A549 (cell line): ENCODE measurements around the gene SLC45A2.

Source experiments
- CHD4 ChIP-seq: fragments of 200-600 bp; sonication (generic); IDR thresholded peaks from 2 replicates; pipeline ENCODE4 v1.6.1; 2016; ENCODE audit warnings: antibody characterized with exemption, mild to moderate bottlenecking, borderline replicate concordance
- CTCF ChIP-seq: fragments of >200 bp; sonication (Bioruptor Twin); formaldehyde crosslinking; IDR thresholded peaks from 3 replicates; pipeline ENCODE4 v1.5.1; 2016
- FOSL2 ChIP-seq, 2 experiments: fragments of 450-650 bp in 1 of 2; fragments of >200 bp in 1 of 2; sonication (Bioruptor Twin) in 1 of 2; formaldehyde crosslinking; IDR thresholded peaks; 2 replicates each; pipeline versions ENCODE4 v1.5.0 to v1.6.1; 2016 to 2020; ENCODE audit warnings: mild to moderate bottlenecking in 1 of 2, moderate library complexity in 1 of 2
- HMGXB4 ChIP-seq: fragments of 250-450 bp; sonication (Bioruptor Pico); IDR thresholded peaks from 2 replicates; pipeline ENCODE4 v1.5.0; 2021; ENCODE audit warnings: mild to moderate bottlenecking, moderate library complexity, borderline replicate concordance
- KDM5A ChIP-seq: fragments of 200-600 bp; sonication (generic); IDR thresholded peaks from 2 replicates; pipeline ENCODE4 v1.6.1; 2016; ENCODE audit warnings: antibody characterized with exemption, mild to moderate bottlenecking
- MYC ChIP-seq: IDR thresholded peaks from 2 replicates; pipeline ENCODE4 v1.6.1; 2012; ENCODE audit warnings: mild to moderate bottlenecking, inconsistent platforms, low read length, improper control_type of control experiment, borderline replicate concordance
- NPAS2 ChIP-seq: fragments of 250-450 bp; sonication (Bioruptor Pico); IDR thresholded peaks from 2 replicates; pipeline ENCODE4 v1.8.0; 2022; ENCODE audit warnings: mild to moderate bottlenecking, moderate library complexity, borderline replicate concordance
- PBX3 ChIP-seq: IDR thresholded peaks from 2 replicates; pipeline ENCODE4 v1.6.1; 2012
- RARB ChIP-seq: fragments of 250-450 bp; sonication (Bioruptor Pico); IDR thresholded peaks from 2 replicates; pipeline ENCODE4 v1.8.0; 2021; ENCODE audit warnings: mild to moderate bottlenecking, moderate library complexity
- SREBF2 ChIP-seq: fragments of 450-650 bp; IDR thresholded peaks from 2 replicates; pipeline ENCODE4 v1.6.1; 2014; ENCODE audit warnings: mild to moderate bottlenecking, moderate library complexity
- USF2 ChIP-seq: fragments of 450-650 bp; IDR thresholded peaks from 2 replicates; pipeline ENCODE4 v1.6.1; 2014; ENCODE audit warnings: antibody characterized with exemption

- TF ChIP-seq CTCF (no peak), HMGXB4 (no peak), CHD4 (no peak), FOSL2 (IDR thresholded peaks at IDR 0.05) (no peak), FOSL2 (CRISPR knock-in tag; IDR thresholded peaks at IDR 0.05) (no peak), SREBF2 (no peak), MYC (no peak), PBX3 (no peak), RARB (CRISPR knock-in tag) (no peak), NPAS2 (CRISPR knock-in tag) (no peak), KDM5A (no peak), USF2 (no peak)
These were observed 46.6 kb upstream of the SLC45A2 start for GRCh38 chr5:34031117-34031516.
